ENCODE results near the gene HEATR9. TPM values are rescaled to one million over a fixed set of nuclear protein-coding genes. Genes with fewer than 3 reads are reported as not detected.

Gene HEATR9
- total RNA-seq, 1 experiment from 2014 or later, result not detected

DNA sequence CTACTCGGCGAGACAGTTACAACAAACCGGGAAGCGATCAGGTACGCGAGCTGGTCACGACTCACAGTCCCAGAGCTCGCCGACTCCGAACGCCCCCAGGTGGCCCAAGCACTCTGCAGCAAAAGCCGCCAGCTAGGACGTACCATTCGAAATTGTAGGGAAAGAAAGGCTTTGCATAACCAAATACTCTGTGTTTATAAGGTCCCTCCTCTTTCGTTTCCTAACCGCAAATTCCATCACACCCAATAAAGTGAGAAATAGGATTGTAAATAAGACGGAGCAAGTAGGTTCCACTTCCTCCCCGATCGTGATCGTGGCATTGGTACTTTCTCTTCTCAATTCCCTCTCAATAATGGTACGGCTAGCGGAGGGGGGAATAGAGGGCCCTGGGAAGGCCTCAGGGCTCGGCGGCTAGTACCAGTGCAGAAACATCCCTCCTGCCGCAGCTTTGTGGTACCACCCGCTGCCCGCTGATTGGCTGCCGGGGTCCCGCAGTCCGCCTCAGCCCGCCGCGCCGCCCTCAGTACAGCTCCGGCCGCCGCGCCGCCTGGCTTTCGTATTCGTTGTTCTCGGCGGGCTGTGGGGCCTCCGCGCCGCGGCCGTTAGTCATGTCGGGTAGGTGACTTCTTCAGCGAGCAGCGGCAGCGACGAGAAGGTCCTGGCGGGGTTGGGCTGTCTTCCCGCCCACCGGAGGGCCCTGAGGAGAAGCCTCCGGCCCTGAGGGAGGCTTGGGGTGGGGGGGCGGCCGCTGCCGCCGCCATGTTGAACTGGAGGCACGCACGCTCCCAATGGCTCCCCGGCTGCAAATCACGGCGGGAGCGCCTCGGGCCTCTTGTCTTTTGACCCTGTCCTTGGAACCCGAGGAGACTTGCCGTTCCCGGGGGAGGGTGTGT lies 59.5 kb downstream of the HEATR9 start, which contains the start of gene TAF15 (continued):
- TF ChIP-seq, protein P1, sequence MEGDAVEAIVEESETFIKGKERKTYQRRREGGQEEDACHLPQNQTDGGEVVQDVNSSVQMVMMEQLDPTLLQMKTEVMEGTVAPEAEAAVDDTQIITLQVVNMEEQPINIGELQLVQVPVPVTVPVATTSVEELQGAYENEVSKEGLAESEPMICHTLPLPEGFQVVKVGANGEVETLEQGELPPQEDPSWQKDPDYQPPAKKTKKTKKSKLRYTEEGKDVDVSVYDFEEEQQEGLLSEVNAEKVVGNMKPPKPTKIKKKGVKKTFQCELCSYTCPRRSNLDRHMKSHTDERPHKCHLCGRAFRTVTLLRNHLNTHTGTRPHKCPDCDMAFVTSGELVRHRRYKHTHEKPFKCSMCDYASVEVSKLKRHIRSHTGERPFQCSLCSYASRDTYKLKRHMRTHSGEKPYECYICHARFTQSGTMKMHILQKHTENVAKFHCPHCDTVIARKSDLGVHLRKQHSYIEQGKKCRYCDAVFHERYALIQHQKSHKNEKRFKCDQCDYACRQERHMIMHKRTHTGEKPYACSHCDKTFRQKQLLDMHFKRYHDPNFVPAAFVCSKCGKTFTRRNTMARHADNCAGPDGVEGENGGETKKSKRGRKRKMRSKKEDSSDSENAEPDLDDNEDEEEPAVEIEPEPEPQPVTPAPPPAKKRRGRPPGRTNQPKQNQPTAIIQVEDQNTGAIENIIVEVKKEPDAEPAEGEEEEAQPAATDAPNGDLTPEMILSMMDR (IDR thresholded peaks at IDR 0.05 in 2 of 3, conservative IDR thresholded peaks at IDR 0.05 in 1 of 3; ENCODE audit: borderline replicate concordance in 1 of 3, insufficient read depth in 1 of 3, low read depth in 2 of 3, low read length in 2 of 3), result peak; percentile 75 to 86 (median 78); a peak in 5 of 6 replicates
- TF ChIP-seq EGR1 (IDR thresholded peaks at IDR 0.05; ENCODE audit: low read depth), result peak; percentile 40; the same call in 1 of the 2 replicates
- TF ChIP-seq CEBPB (IDR thresholded peaks at IDR 0.05; ENCODE audit: low read depth), result no peak

DNA sequence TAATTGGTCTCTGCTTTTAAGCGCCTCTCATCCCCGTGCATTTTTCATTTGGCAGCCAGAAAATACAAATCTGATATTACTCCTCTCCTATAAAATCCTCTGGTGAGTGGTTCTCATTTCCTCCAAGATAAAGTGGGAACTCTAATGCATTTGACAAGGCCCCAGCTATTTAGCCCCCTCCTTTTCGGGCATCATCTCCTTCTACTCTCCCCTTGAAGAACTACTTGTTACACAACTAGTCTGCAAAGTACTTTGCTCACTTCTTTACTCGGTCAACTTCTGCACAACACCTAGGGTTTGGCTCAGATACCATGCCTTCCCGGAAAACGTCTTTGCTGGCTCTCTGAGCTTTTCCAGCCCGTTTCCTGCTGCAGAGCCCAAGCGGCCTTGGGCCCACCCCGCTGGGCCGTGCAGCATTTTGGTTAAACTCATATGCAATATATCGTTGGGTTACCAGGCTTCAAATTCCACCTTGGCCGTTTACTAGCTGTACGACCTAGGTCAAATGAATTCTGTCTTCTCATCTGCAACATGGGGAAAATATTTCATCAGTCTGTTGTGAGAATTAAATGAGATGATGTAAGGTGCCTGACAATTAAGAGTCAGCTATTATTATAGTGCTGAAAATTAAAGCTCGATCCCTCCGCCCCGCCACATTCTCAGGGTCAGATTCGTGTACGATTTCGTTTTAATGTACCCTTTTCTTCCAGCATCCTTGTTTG lies 60.3 kb downstream of the HEATR9 start:
- intact Hi-C loops (cut with micrococcal nuclease), result loop anchor here (10.0 kb wide), 1 partner anchor 194 kb away; no protein-coding TSS in a partner anchor
- TF ChIP-seq CEBPB (IDR thresholded peaks at IDR 0.05; ENCODE audit: low read depth), result peak; percentile 33; the same call in 1 of the 2 replicates
- peak; percentile 16; the same call in 1 of the 2 replicates for TF ChIP-seq SIN3A (IDR thresholded peaks at IDR 0.05; ENCODE audit: low read depth)
- no peak for TF ChIP-seq ZNF274 (IDR thresholded peaks at IDR 0.05; ENCODE audit: low read depth, low read length)
- TF ChIP-seq RAD21 (IDR thresholded peaks at IDR 0.05; ENCODE audit: low read depth), result no peak
- no peak for TF ChIP-seq JUND (IDR thresholded peaks at IDR 0.05)
- TF ChIP-seq ZFX (IDR thresholded peaks at IDR 0.05), result 0 out of 2 replicates have a peak, but pooled peaks have one; percentile 11
- TF ChIP-seq, protein P2, sequence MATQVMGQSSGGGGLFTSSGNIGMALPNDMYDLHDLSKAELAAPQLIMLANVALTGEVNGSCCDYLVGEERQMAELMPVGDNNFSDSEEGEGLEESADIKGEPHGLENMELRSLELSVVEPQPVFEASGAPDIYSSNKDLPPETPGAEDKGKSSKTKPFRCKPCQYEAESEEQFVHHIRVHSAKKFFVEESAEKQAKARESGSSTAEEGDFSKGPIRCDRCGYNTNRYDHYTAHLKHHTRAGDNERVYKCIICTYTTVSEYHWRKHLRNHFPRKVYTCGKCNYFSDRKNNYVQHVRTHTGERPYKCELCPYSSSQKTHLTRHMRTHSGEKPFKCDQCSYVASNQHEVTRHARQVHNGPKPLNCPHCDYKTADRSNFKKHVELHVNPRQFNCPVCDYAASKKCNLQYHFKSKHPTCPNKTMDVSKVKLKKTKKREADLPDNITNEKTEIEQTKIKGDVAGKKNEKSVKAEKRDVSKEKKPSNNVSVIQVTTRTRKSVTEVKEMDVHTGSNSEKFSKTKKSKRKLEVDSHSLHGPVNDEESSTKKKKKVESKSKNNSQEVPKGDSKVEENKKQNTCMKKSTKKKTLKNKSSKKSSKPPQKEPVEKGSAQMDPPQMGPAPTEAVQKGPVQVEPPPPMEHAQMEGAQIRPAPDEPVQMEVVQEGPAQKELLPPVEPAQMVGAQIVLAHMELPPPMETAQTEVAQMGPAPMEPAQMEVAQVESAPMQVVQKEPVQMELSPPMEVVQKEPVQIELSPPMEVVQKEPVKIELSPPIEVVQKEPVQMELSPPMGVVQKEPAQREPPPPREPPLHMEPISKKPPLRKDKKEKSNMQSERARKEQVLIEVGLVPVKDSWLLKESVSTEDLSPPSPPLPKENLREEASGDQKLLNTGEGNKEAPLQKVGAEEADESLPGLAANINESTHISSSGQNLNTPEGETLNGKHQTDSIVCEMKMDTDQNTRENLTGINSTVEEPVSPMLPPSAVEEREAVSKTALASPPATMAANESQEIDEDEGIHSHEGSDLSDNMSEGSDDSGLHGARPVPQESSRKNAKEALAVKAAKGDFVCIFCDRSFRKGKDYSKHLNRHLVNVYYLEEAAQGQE (IDR thresholded peaks at IDR 0.05; ENCODE audit: low read depth), result no peak
- no peak for TF ChIP-seq SP1 (IDR thresholded peaks at IDR 0.05; ENCODE audit: low read depth)
- no peak for TF ChIP-seq YY1 (IDR thresholded peaks at IDR 0.05; ENCODE audit: extremely low read depth, insufficient replicate concordance, low read depth, low read length)
- TF ChIP-seq, protein P1 (IDR thresholded peaks at IDR 0.05 in 2 of 3, conservative IDR thresholded peaks at IDR 0.05 in 1 of 3; ENCODE audit: borderline replicate concordance in 1 of 3, insufficient read depth in 1 of 3, low read depth in 2 of 3, low read length in 2 of 3), result no peak
- TF ChIP-seq SRF (IDR thresholded peaks at IDR 0.05; ENCODE audit: low read depth), result no peak
- ChIA-PET CTCF (interaction anchor here (0.7 to 3.3 kb wide), 10 partner anchors 9 to 196 kb away, joined by 3 to 76 read pairs (median 3); no protein-coding TSS in a partner anchor), POLR2A (interaction anchor here (0.7 to 3.9 kb wide), 19 partner anchors 8 to 230 kb away, joined by 3 to 41 read pairs (median 5); partner anchors contain the start of genes MMP28 and PEX12), RAD21 (ENCODE audit: low non-redundant PET in 1 of 2, low total read pairs in 2 of 2, uncharacterized antibody in 2 of 2, unreplicated experiment in 2 of 2) (interaction anchor here (1.2 to 1.4 kb wide), 2 partner anchors 44 kb away, joined by 7 to 10 read pairs; no protein-coding TSS in a partner anchor)
- peak overlapping the region; percentile 92 for H3K4me2 ChIP-seq (ENCODE audit: low read length)
- H3K9ac ChIP-seq (ENCODE audit: low read length), result peak overlapping the region; percentile 89
- H3K27me3 ChIP-seq (ENCODE audit: insufficient read depth, low read length), result no peaks in the 10 kb centered on the region
- H2AFZ ChIP-seq (ENCODE audit: low read depth, low read length, poor library complexity, severe bottlenecking), result peak overlapping the region; percentile 88
- H3K79me2 ChIP-seq (ENCODE audit: insufficient read depth, low read length), result peaks cover 41% of the 10 kb centered on the region
- peaks cover 30% of the 10 kb centered on the region for H4K20me1 ChIP-seq (ENCODE audit: insufficient read depth)
- no peaks in the 10 kb centered on the region for H3K9me2 ChIP-seq (ENCODE audit: insufficient read depth)
- ATAC-seq, result no peak
- H3K27ac ChIP-seq (ENCODE audit: low read depth, low read length), result peak overlapping the region; percentile 66
- H3K9me3 ChIP-seq (ENCODE audit: control insufficient read depth in 1 of 2, insufficient read depth in 1 of 2, low read depth in 1 of 2, low read length in 2 of 2), result no peaks in the 10 kb centered on the region
- peak overlapping the region; percentile 76 to 89 for H3K4me3 ChIP-seq (replicated peaks in 1 of 2; ENCODE audit: low read depth in 1 of 2, low read length in 2 of 2)
- TSS peak; percentile 96 for BruUV-seq (replicated peaks)
- DNase-seq (ENCODE audit: low read depth, low spot score), result no peak
- peaks cover 26 to 44% of the 10 kb centered on the region in 2 experiments for H3K4me1 ChIP-seq (ENCODE audit: control insufficient read depth in 1 of 2, insufficient read depth in 2 of 2, low read length in 2 of 2)
- H3K36me3 ChIP-seq (ENCODE audit: control insufficient read depth in 1 of 2, insufficient read depth in 2 of 2, low read length in 2 of 2), result peaks cover 0 to 2% of the 10 kb centered on the region in 2 experiments; a peak in 1 of 4 replicates
